ENCODE data around the gene ABCA13.

The ABCA13 gene

GRCh38 chr7:48363174-48363573 lies 191.9 kb downstream of the ABCA13 start:
- no peak for DNase-seq (ENCODE audit: low read depth in 2 of 3, low spot score in 2 of 3)

DNA sequence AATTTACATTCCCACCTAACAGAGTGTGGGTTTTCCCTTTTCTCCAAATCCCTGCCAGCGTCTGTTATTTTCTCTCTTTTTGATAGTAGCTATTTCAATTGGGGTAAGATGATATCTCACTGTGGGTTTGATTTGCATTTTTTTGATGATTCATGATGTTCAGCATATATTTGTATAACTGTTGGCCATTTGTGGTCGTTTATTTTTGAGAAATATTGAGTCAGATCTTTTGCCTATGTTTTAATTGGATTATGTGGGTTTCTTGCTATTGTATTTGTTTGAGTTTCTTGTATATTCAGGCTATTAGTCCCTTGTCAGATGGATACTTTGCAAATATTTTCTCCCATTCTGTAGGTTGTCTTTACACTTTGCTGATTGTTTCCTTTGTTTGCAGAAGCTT lies 193.8 kb downstream of the ABCA13 start:
- no peak for DNase-seq (ENCODE audit: low read depth in 2 of 3, low spot score in 2 of 3)

- DNase-seq (ENCODE audit: low read depth in 2 of 3, low spot score in 2 of 3): no peak
These were observed 194.8 kb downstream of the ABCA13 start for GRCh38 chr7:48366096-48366495.

GRCh38 chr7:48376263-48376662 lies 205.0 kb downstream of the ABCA13 start:
- no peak for DNase-seq (ENCODE audit: low read depth in 2 of 3, low spot score in 2 of 3)

- DNase-seq (ENCODE audit: low read depth in 2 of 3, low spot score in 2 of 3): no peak
These were observed 209.7 kb downstream of the ABCA13 start for GRCh38 chr7:48380921-48381320.

GRCh38 chr7:48381571-48381970 lies 210.3 kb downstream of the ABCA13 start:
- no peak for DNase-seq (ENCODE audit: low read depth in 2 of 3, low spot score in 2 of 3)

- no peak for DNase-seq (ENCODE audit: low read depth in 2 of 3, low spot score in 2 of 3)
These were observed 213.0 kb downstream of the ABCA13 start for GRCh38 chr7:48384180-48384752.

GRCh38 chr7:48387932-48388331 lies 216.7 kb downstream of the ABCA13 start:
- DNase-seq (ENCODE audit: low read depth in 2 of 3, low spot score in 2 of 3): no peak

DNA sequence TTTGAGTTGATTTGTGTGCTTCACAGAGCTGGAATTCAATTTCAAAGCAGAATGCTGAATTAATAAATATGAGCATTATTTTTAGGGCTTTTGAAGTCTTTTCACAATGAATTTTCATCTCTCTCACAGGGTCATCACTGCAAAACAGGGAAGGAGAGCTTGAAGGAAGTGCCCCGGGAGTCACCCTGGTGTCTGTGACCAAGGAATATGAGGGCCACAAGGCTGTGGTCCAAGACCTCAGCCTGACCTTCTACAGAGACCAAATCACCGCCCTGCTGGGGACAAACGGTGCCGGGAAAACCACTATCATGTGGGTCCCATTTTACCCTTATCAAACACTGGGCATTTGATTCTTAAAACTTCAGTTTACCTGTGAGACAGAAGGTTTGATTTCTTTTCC lies 217.7 kb downstream of the ABCA13 start:
- DNase-seq (ENCODE audit: low read depth in 2 of 3, low spot score in 2 of 3): no peak

DNA sequence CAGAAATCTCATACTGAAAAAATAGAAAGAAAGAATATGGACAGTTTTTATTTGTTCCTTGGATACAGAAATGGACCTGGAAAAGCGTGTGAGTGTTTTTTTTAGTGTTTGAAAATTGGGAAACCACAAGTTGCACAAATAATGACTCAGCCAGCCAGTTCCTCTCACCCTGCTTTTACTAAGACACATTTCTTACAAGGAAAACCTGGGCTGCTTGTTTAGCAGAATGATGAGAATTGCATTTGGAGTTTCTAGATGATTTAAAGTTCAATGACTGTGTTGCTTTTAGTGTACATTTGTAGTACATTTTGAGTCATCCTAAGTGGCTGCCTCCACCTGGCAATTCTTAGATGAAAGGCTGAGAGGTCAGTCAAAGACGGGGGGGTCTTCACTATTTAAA lies 218.7 kb downstream of the ABCA13 start:
- no peak for DNase-seq (ENCODE audit: low read depth in 2 of 3, low spot score in 2 of 3)

DNA sequence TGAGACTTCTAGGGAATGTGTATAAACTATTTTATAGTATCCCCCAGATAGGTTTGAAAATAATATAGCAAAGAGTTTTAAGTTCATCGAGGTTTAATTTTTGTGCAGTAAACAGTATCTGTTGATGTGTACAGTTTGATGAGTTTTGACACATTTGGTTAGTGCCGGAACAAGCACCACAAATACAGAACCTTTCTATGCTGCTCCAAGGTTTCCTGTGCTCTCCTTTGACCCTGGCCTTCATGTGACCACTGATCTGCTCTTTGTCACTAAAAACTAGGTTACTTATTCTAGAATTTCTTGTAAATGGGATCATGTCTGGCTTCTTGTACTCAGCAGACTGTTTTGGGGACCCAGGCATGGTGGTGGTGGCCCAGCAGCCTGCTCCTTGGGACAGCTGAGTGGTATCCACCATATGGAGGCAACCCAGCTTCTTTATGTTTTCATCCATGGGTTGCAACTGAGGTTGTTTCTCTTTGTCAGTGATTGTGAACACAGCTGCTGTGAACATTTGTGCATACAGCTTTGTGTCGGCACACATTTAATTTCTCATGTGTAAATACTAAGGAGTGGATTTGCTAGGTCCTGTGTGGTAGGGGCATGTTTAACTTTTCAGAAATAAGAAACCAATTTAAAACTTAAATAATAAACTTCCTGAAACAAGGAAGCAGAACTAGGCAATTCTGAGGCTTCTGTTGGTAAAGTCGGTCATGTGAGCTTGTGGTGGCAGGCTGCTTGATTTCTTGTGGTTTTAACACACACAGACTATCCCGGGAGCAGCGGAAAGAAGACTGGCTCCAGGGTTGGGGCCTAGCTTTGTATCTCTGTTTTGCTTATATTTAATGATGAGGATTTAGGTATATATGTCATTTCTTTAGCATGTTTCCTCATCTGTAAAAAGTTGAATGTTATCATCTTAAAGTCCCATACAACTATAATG lies 219.4 kb downstream of the ABCA13 start:
- DNase-seq (ENCODE audit: low read depth in 2 of 3, low spot score in 2 of 3): no peak

DNA sequence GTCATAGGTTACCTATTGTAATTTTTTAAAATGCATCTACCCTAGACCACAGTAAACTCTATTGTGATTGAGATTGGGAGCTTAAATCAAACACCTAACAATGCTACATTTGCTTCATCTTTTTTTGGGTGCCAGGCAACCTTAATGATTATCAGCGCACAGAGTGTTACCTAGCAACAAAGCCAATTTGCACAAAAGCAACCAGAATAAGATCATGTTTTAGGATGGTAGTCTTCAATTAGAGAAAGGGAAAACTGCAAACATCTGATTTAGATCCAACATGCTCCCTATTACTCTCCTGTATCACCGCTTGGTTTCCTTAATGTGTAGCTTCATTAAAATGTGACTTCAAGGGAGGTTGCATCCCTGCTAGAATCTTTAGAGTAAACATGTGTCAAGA lies 226.9 kb downstream of the ABCA13 start:
- no peak for DNase-seq (ENCODE audit: low read depth in 2 of 3, low spot score in 2 of 3)

GRCh38 chr7:48402721-48403120 lies 231.5 kb downstream of the ABCA13 start:
- DNase-seq (ENCODE audit: low read depth in 2 of 3, low spot score in 2 of 3): no peak

DNA sequence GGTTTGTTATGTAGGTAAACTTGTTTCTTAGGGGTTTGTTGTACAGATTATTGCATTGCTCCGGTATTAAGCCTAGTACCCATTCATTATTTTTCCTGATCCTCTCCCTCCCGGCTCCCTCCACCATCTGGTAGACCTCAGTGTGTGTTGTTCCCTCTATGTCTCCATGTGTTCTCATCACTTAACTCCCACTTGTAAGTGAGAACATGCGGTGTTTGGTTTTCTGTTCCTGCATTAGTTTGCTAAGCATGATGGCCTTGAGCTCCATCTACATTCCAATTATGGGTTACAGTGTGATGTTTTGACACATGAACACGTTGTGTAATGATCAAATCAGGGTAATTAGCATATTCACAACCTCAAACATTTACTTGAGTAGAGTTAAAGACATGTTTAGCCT lies 237.5 kb downstream of the ABCA13 start:
- DNase-seq (ENCODE audit: low read depth in 2 of 3, low spot score in 2 of 3): no peak

DNA sequence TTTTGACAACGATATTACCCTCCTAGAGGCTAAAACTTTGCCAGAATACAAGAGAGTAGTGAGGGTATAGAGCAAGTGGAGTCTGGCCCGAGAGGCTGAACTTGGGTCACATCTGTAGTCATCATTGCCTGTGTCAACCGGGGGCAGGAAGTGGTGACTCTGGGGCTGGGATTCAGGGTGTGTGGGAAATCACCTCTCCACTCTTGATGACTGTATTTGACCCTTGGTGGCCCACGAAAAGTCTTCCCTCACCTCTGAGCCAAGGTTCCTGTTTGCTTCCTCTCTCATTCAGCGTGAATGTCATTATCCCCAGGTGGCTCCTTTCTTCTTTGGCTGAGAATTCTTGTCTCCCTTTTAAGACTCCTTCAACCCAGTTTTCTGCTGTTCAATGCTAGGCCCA lies 240.4 kb downstream of the ABCA13 start:
- no peak for DNase-seq (ENCODE audit: low read depth in 2 of 3, low spot score in 2 of 3)

DNA sequence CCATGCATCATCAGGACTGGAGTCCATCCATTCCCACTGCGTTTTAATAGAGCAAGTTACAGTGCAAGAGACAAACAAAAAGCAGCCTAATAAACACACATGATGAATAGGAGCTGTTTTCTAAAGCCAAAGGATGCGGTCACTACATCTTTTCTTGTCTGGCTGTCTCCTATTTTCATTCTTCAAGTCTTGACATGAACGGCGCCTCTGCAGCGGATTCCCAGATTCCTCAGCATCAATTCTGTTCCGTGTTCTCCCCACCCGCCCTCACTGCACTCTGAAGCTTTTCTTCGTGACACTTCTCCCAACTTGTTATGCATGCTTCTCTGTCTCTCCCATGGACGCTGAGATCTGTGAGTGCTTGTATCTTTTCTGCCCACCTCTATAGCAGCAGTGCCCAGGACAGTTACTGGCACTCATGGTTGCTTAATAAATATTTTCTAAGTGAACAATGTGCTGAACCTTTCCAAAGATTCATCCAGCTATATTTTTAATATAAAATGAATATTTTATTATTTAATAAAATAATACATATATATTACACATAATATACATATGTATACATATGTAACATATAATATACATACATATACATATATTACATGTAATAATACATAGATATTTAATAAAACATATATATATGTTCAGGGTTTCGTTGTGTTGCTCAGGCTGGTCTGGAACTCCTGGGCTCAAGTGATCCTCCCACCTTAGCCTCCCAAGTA lies 242.9 kb downstream of the ABCA13 start:
- DNase-seq (ENCODE audit: low read depth in 2 of 3, low spot score in 2 of 3): no peak

GRCh38 chr7:48416327-48416908 lies 245.2 kb downstream of the ABCA13 start:
- DNase-seq (ENCODE audit: low read depth in 2 of 3, low spot score in 2 of 3): no peak

- no peak for DNase-seq (ENCODE audit: low read depth in 2 of 3, low spot score in 2 of 3)
These were observed 248.1 kb downstream of the ABCA13 start for GRCh38 chr7:48419401-48419800.

DNA sequence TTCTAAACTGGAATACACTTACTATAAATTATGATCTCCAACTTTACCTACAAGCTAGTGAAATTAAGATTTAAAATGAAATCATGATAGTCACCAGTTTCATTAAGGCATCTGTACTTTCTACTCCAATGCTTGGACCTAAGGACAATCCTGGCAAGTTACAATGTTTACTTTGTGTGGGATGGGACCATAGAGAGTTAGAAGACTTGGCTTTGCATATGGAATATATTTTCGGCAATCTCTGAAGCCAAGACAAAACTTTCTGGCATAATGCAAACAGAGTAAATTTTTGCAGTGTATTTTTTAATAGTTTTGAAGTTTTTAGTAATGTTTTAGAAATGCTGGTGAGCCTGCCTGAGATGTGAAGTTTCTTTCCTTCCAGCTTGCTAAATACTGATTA lies 248.9 kb downstream of the ABCA13 start:
- no peak for DNase-seq (ENCODE audit: low read depth in 2 of 3, low spot score in 2 of 3)

DNA sequence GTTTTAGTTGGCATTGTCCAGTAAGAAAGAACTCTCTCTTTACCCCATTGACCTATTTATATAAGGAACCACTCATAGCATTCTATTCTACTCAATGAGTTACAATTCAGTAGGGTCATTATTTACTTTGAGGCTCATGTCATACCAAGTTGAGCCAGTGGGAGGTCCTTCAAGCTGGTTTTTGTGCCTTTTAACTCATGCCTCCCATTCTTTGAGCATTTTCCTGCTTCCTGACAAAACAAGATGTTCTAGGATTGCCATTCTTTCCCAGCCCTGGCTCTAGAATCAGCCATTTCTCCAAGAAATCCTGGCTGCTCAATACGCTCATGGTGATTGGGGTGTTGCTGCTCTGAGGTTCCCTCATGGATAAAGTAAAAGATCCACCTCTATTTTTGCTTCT lies 250.1 kb downstream of the ABCA13 start:
- no peak for DNase-seq (ENCODE audit: low read depth in 2 of 3, low spot score in 2 of 3)

GRCh38 chr7:48424731-48425130 lies 253.5 kb downstream of the ABCA13 start:
- DNase-seq (ENCODE audit: low read depth in 2 of 3, low spot score in 2 of 3): no peak

Measured in activated CD8-positive, alpha-beta memory T cell treated with anti-CD3 and anti-CD28 coated beads for 48 hours (primary cell).